Skeletal muscle tissue (tissue), 4 donors: ENCODE results near the gene FTL. TPM values are rescaled to one million over a fixed set of nuclear protein-coding genes. Genes with fewer than 3 reads are reported as not detected.
"Not testable (repeated sequence)": the region's sequence is repeated elsewhere in the genome, so short reads cannot be mapped to it uniquely, and the experiment has no call there.

Experiments
- H3K27ac ChIP-seq: one replicate; pipeline ENCODE4 v1.7.0; 2013; ENCODE audit warnings: mild to moderate bottlenecking, low read depth, low read length, inconsistent platforms
- H3K27me3 ChIP-seq, 3 donors: one replicate each; pipeline ENCODE4 v1.7.0; 2013; ENCODE audit warnings: low read length in 3 of 3; ENCODE audit not compliant: control insufficient read depth in 3 of 3, insufficient read depth in 3 of 3
- H3K36me3 ChIP-seq, 3 donors: one replicate each; pipeline ENCODE4 v1.7.0; 2013; ENCODE audit warnings: low read length in 3 of 3; ENCODE audit not compliant: control insufficient read depth in 3 of 3, insufficient read depth in 3 of 3
- H3K4me1 ChIP-seq, 3 donors: one replicate each; pipeline ENCODE4 v1.7.0; 2013; ENCODE audit warnings: low read length in 3 of 3, mild to moderate bottlenecking in 3 of 3; ENCODE audit not compliant: control insufficient read depth in 3 of 3, insufficient read depth in 3 of 3
- H3K4me3 ChIP-seq, 3 donors: one replicate each; pipeline ENCODE4 v1.7.0; 2013; ENCODE audit warnings: low read length in 3 of 3
- H3K9ac ChIP-seq, 3 donors: one replicate each; pipeline ENCODE4 v1.7.0; 2013; ENCODE audit warnings: low read length in 3 of 3, mild to moderate bottlenecking in 3 of 3, moderate library complexity in 2 of 3, low read depth in 1 of 3
- H3K9me3 ChIP-seq, 3 donors: one replicate each; pipeline ENCODE4 v1.7.0; 2013; ENCODE audit warnings: low read length in 3 of 3; ENCODE audit not compliant: control insufficient read depth in 3 of 3
- total RNA-seq: library from RNA; depleted of rRNA; stranded (reverse); fragments of >200 nt; gene quantifications from one replicate; pipeline ENCODE4 v1.2.3, GENCODE V29; 2014
- donor health status: Osteomylitis.

Gene FTL
- 470 TPM for total RNA-seq

GRCh38 chr19:48965040-48965805 is at the start of gene FTL:
Gene FTL (plus strand): TSS chr19:48965309. CDS start chr19:48965508, 199 bp downstream.
- peak within 1 kb of the TSS; percentile 95 to 99 (median 99) for H3K4me3 ChIP-seq
- no peaks in the 10 kb centered on the region for H3K9me3 ChIP-seq
- H3K9ac ChIP-seq = peak within 1 kb of the TSS; percentile 86 to 99 (median 96)
- peaks cover 56 to 66% (median 61%) of the 10 kb centered on the region in 3 donors for H3K4me1 ChIP-seq
- H3K27me3 ChIP-seq = no peaks in the 10 kb centered on the region
- H3K36me3 ChIP-seq = peaks cover 33 to 39% (median 39%) of the 10 kb centered on the region in 3 donors
- H3K27ac ChIP-seq = peak within 1 kb of the TSS; percentile 91

GRCh38 chr19:48915757-48916156 is 49.4 kb upstream of the FTL start:
- Histone ChIP-seq H3K9me3 (no peaks in the 10 kb centered on the region), H3K36me3 (peaks cover 58 to 65% (median 59%) of the 10 kb centered on the region in 3 donors), H3K9ac (no peak overlapping the region), H3K27me3 (no peaks in the 10 kb centered on the region), H3K27ac (no peak overlapping the region), H3K4me1 (no peaks in the 10 kb centered on the region), H3K4me3 (no peak overlapping the region)

- Histone ChIP-seq H3K36me3 (peaks cover 56 to 65% (median 60%) of the 10 kb centered on the region in 3 donors), H3K9ac (no peak overlapping the region), H3K9me3 (no peaks in the 10 kb centered on the region), H3K4me3 (no peak overlapping the region), H3K27me3 (no peaks in the 10 kb centered on the region), H3K4me1 (no peaks in the 10 kb centered on the region), H3K27ac (no peak overlapping the region)
Measured at GRCh38 chr19:48918071-48918470, 47.0 kb upstream of the FTL start.

- Histone ChIP-seq H3K36me3 (peaks cover 50 to 59% (median 55%) of the 10 kb centered on the region in 3 donors), H3K9ac (no peak overlapping the region), H3K4me1 (no peaks in the 10 kb centered on the region), H3K27me3 (no peaks in the 10 kb centered on the region), H3K27ac (no peak overlapping the region), H3K4me3 (no peak overlapping the region), H3K9me3 (no peaks in the 10 kb centered on the region)
Measured at GRCh38 chr19:48918801-48919247, 46.3 kb upstream of the FTL start.

- H3K27ac ChIP-seq, H3K4me3 ChIP-seq, H3K9ac ChIP-seq, H3K27me3 ChIP-seq, H3K4me1 ChIP-seq, H3K9me3 ChIP-seq: not testable (repeated sequence)
- H3K36me3 ChIP-seq = peaks cover 48 to 55% (median 52%) of the 10 kb centered on the region in 3 donors
Measured at GRCh38 chr19:48919271-48919670, 45.8 kb upstream of the FTL start.

- Histone ChIP-seq H3K36me3 (peaks cover 38 to 43% (median 42%) of the 10 kb centered on the region in 3 donors), H3K27ac (no peak overlapping the region), H3K4me1 (no peaks in the 10 kb centered on the region), H3K4me3 (no peak overlapping the region), H3K27me3 (no peaks in the 10 kb centered on the region), H3K9ac (no peak overlapping the region), H3K9me3 (no peaks in the 10 kb centered on the region)
Measured at GRCh38 chr19:48920949-48921348, 44.2 kb upstream of the FTL start.

- no peaks in the 10 kb centered on the region for H3K9me3 ChIP-seq
- H3K4me1 ChIP-seq = peaks cover 0 to 2% (median 0%) of the 10 kb centered on the region in 3 donors
- H3K27ac ChIP-seq = no peak overlapping the region
- H3K9ac ChIP-seq = no peak overlapping the region
- H3K4me3 ChIP-seq = no peak overlapping the region
- no peaks in the 10 kb centered on the region for H3K27me3 ChIP-seq
- peaks cover 35 to 40% (median 39%) of the 10 kb centered on the region in 3 donors for H3K36me3 ChIP-seq
Measured at GRCh38 chr19:48921721-48922500, 43.2 kb upstream of the FTL start.

GRCh38 chr19:48922548-48923490 is 42.3 kb upstream of the FTL start:
- no peak overlapping the region for H3K9ac ChIP-seq
- H3K27ac ChIP-seq = no peak overlapping the region
- peaks cover 0 to 4% (median 0%) of the 10 kb centered on the region in 3 donors for H3K4me1 ChIP-seq
- no peaks in the 10 kb centered on the region for H3K9me3 ChIP-seq
- no peaks in the 10 kb centered on the region for H3K27me3 ChIP-seq
- H3K4me3 ChIP-seq = no peak overlapping the region
- H3K36me3 ChIP-seq = peaks cover 34 to 40% (median 38%) of the 10 kb centered on the region in 3 donors

- Histone ChIP-seq H3K9ac (no peak overlapping the region), H3K36me3 (peaks cover 19 to 23% (median 21%) of the 10 kb centered on the region in 3 donors), H3K27ac (no peak overlapping the region), H3K4me1 (peaks cover 0 to 4% (median 0%) of the 10 kb centered on the region in 3 donors), H3K27me3 (no peaks in the 10 kb centered on the region), H3K4me3 (no peak overlapping the region), H3K9me3 (no peaks in the 10 kb centered on the region)
Measured at GRCh38 chr19:48925240-48925843, 39.8 kb upstream of the FTL start.
